Lung (tissue), 12 donors: ENCODE data around the gene TAF8. TPM values are rescaled to one million over a fixed set of nuclear protein-coding genes. Genes with fewer than 3 reads are reported as not detected.

Source experiments
- ATAC-seq: fragments of 200-7000 bp; cut with Tn5 transposase; one replicate; pipeline ENCODE4 v1.9.1; 2020; ENCODE audit warnings: moderate number of reproducible peaks; ENCODE audit not compliant: insufficient read depth, low FRiP score
- DNase-seq, 3 donors: peaks; one replicate each; pipeline ENCODE4 v3.0.0-alpha.2; 2013 to 2017
- H3K27ac ChIP-seq, 2 donors: one replicate each; pipeline ENCODE4 v1.5.1; 2013; ENCODE audit warnings: mild to moderate bottlenecking in 2 of 2, moderate library complexity in 2 of 2, control low read depth in 1 of 2, inconsistent platforms in 1 of 2, low read depth in 1 of 2, low read length in 1 of 2
- H3K27me3 ChIP-seq, 3 donors: one replicate each; pipeline ENCODE4 v1.5.1; 2013; ENCODE audit warnings: low read length in 2 of 3; ENCODE audit not compliant: control insufficient read depth in 3 of 3, insufficient read depth in 3 of 3
- H3K36me3 ChIP-seq, 4 donors: one replicate each; pipeline ENCODE4 v1.5.1; 2013; ENCODE audit warnings: low read length in 4 of 4, mild to moderate bottlenecking in 1 of 4, moderate library complexity in 1 of 4; ENCODE audit not compliant: control insufficient read depth in 4 of 4, insufficient read depth in 4 of 4
- H3K4me1 ChIP-seq, 5 donors: one replicate each; pipeline ENCODE4 v1.5.1; 2013; ENCODE audit warnings: low read length in 5 of 5, mild to moderate bottlenecking in 2 of 5, moderate library complexity in 1 of 5; ENCODE audit not compliant: control insufficient read depth in 5 of 5, insufficient read depth in 5 of 5
- H3K4me3 ChIP-seq: one replicate; pipeline ENCODE4 v1.5.1; 2013; ENCODE audit warnings: mild to moderate bottlenecking, control low read depth, moderate library complexity
- H3K9ac ChIP-seq, 2 donors: one replicate each; pipeline ENCODE4 v1.5.1; 2013; ENCODE audit warnings: low read length in 2 of 2, control low read depth in 1 of 2; ENCODE audit not compliant: insufficient read depth in 1 of 2
- H3K9me3 ChIP-seq, 4 donors: one replicate each; pipeline ENCODE4 v1.5.1; 2013; ENCODE audit warnings: low read length in 3 of 4, mild to moderate bottlenecking in 1 of 4, moderate library complexity in 1 of 4; ENCODE audit not compliant: control insufficient read depth in 4 of 4, insufficient read depth in 3 of 4
- WGBS, 2 donors: extraction: QIAGEN DNeasy Blood & Tissue Kit; methylation state at CpG; one replicate each; pipeline ENCODE4 v1.1.7; 2013; 5-methylcytosine and 5-hydroxymethylcytosine counted together
- polyA plus RNA-seq, 2 donors: library from polyadenylated mRNA; stranded (reverse); fragments of 200-250 nt; gene quantifications; one replicate each; pipeline ENCODE4 v1.2.1, GENCODE V29; 2013
- total RNA-seq, 2 donors: library from RNA; depleted of rRNA in 1 of 2; stranded (reverse); fragments of >200 nt in 1 of 2; gene quantifications; one replicate each; pipeline ENCODE4 v1.2.1, GENCODE V29; 2014 to 2021
- TF ChIP-seq, protein P1 (sequence below): IDR thresholded peaks from 2 replicates; pipeline ENCODE4 v1.5.1; 2012; ENCODE audit warnings: mild to moderate bottlenecking; ENCODE audit errors: control extremely low read depth, extremely low read depth
- donor health status: control.
- donor health status: control.
- donor health status: Bipolar disorder and iron deficiency.
- donor health status: healthy.
- donor health status: DM: yes; HTN: yes; CAD: no.

TAF8 gene
- total and polyA plus RNA-seq, 4 donors = 14.0 to 26.7 (median 17.0) TPM

- no peaks in the 10 kb centered on the region for H3K36me3 ChIP-seq
- TF ChIP-seq, protein P1, sequence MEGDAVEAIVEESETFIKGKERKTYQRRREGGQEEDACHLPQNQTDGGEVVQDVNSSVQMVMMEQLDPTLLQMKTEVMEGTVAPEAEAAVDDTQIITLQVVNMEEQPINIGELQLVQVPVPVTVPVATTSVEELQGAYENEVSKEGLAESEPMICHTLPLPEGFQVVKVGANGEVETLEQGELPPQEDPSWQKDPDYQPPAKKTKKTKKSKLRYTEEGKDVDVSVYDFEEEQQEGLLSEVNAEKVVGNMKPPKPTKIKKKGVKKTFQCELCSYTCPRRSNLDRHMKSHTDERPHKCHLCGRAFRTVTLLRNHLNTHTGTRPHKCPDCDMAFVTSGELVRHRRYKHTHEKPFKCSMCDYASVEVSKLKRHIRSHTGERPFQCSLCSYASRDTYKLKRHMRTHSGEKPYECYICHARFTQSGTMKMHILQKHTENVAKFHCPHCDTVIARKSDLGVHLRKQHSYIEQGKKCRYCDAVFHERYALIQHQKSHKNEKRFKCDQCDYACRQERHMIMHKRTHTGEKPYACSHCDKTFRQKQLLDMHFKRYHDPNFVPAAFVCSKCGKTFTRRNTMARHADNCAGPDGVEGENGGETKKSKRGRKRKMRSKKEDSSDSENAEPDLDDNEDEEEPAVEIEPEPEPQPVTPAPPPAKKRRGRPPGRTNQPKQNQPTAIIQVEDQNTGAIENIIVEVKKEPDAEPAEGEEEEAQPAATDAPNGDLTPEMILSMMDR = no peak
- WGBS, 2 donors = 76 to 88% methylated on average over 8 of the region's 8 CpGs
- peak in 2 of 3 donors; percentile 14 to 23 for DNase-seq
- no peaks in the 10 kb centered on the region for H3K27me3 ChIP-seq
- peaks cover 0 to 18% (median 4%) of the 10 kb centered on the region in 5 donors for H3K4me1 ChIP-seq
- no peaks in the 10 kb centered on the region for H3K9me3 ChIP-seq
- H3K9ac ChIP-seq = no peak overlapping the region
- no peak overlapping the region for H3K4me3 ChIP-seq
- H3K27ac ChIP-seq = peak overlapping the region in 1 of 2 donors; percentile 42
- no peak for ATAC-seq
These were observed 50.9 kb downstream of the TAF8 start for GRCh38 chr6:42101186-42101657.

GRCh38 chr6:42103216-42103615 is 52.9 kb downstream of the TAF8 start:
- H3K27ac ChIP-seq = peak overlapping the region in 1 of 2 donors; percentile 17
- no peaks in the 10 kb centered on the region for H3K27me3 ChIP-seq
- H3K4me3 ChIP-seq = no peak overlapping the region
- ATAC-seq = no peak
- DNase-seq = no peak
- H3K36me3 ChIP-seq = no peaks in the 10 kb centered on the region
- TF ChIP-seq, protein P1 = no peak
- H3K9me3 ChIP-seq = no peaks in the 10 kb centered on the region
- 78 to 91% methylated on average over 7 of the region's 7 CpGs for WGBS, 2 donors
- H3K4me1 ChIP-seq = peaks cover 0 to 18% (median 4%) of the 10 kb centered on the region in 5 donors
- H3K9ac ChIP-seq = no peak overlapping the region

GRCh38 chr6:42103753-42104094 is 53.4 kb downstream of the TAF8 start:
- no peaks in the 10 kb centered on the region for H3K9me3 ChIP-seq
- H3K4me3 ChIP-seq = no peak overlapping the region
- no peaks in the 10 kb centered on the region for H3K27me3 ChIP-seq
- no peaks in the 10 kb centered on the region for H3K36me3 ChIP-seq
- TF ChIP-seq, protein P1 = no peak
- WGBS, 2 donors = 79 to 83% methylated on average over 12 of the region's 12 CpGs
- peak overlapping the region in 1 of 2 donors; percentile 17 for H3K27ac ChIP-seq
- H3K4me1 ChIP-seq = peaks cover 0 to 14% (median 4%) of the 10 kb centered on the region in 5 donors
- H3K9ac ChIP-seq = no peak overlapping the region
- ATAC-seq (no peak), DNase-seq (no peak)
